Brain pericyte (primary cell): ENCODE measurements around the gene COBL.

Source experiments
- DNase-seq: peaks from one replicate; pipeline ENCODE4 v3.0.0-alpha.2; 2012; ENCODE audit warnings: low read depth, low spot score

COBL gene

GRCh38 chr7:51123322-51124019, 193.1 kb downstream of the COBL start:
- peak; percentile 26 for DNase-seq

- no peak for DNase-seq
Measured at GRCh38 chr7:51121931-51122425, 194.6 kb downstream of the COBL start.

- no peak for DNase-seq
Measured at GRCh38 chr7:51121036-51121790, 195.4 kb downstream of the COBL start.

- no peak for DNase-seq
Measured at GRCh38 chr7:51118628-51119027, 198.0 kb downstream of the COBL start.

- no peak for DNase-seq
Measured at GRCh38 chr7:51114501-51114900, 202.1 kb downstream of the COBL start.

- DNase-seq, result no peak
Measured at GRCh38 chr7:51113962-51114361, 202.6 kb downstream of the COBL start.

GRCh38 chr7:51113560-51113959, 203.0 kb downstream of the COBL start:
- DNase-seq, result no peak

GRCh38 chr7:51111241-51111940, 205.2 kb downstream of the COBL start:
- no peak for DNase-seq

GRCh38 chr7:51108134-51108533, 208.5 kb downstream of the COBL start:
- DNase-seq, result no peak

GRCh38 chr7:51104278-51104677, 212.3 kb downstream of the COBL start:
- no peak for DNase-seq

- DNase-seq, result no peak
Measured at GRCh38 chr7:51103718-51104117, 212.9 kb downstream of the COBL start.

GRCh38 chr7:51102828-51103227, 213.8 kb downstream of the COBL start:
- no peak for DNase-seq

GRCh38 chr7:51101111-51101757, 215.4 kb downstream of the COBL start:
- DNase-seq, result no peak

- no peak for DNase-seq
Measured at GRCh38 chr7:51090411-51090810, 226.2 kb downstream of the COBL start.

GRCh38 chr7:51085034-51085692, 231.4 kb downstream of the COBL start:
- DNase-seq, result no peak

- DNase-seq, result no peak
Measured at GRCh38 chr7:51084121-51084520, 232.5 kb downstream of the COBL start.

- no peak for DNase-seq
Measured at GRCh38 chr7:51082940-51083533, 233.6 kb downstream of the COBL start.

GRCh38 chr7:51082096-51082840, 234.3 kb downstream of the COBL start:
- DNase-seq, result no peak

GRCh38 chr7:51081270-51081890, 235.2 kb downstream of the COBL start:
- DNase-seq, result no peak
